WTC11 (cell line): ENCODE data around the gene HMGB4. TPM values are rescaled to one million over a fixed set of nuclear protein-coding genes. Genes with fewer than 3 reads are reported as not detected.

Experiments used
- ATAC-seq: fragments of 200-7000 bp; cut with Tn5 transposase; 2 replicates; pipeline ENCODE4 v1.10.0; 2021; ENCODE audit warnings: mild to moderate bottlenecking, moderate library complexity
- CTCF ChIA-PET: fragments of 300-600 bp; sonication (Branson Sonifier 250); formaldehyde crosslinking; loops from one replicate; lab custom pipeline; 2021; ENCODE audit warnings: antibody characterized with exemption; lab: Charles Lee
- POLR2A ChIA-PET: fragments of 350-600 bp; sonication (Branson Sonifier 250); formaldehyde crosslinking; loops from one replicate; lab custom pipeline; 2021; ENCODE audit warnings: antibody characterized with exemption; lab: Charles Lee
- DNase-seq: peaks from one replicate; pipeline ENCODE4 v3.0.0; 2021; ENCODE audit warnings: low spot score
- H3K27ac Mint-ChIP-seq: 2 replicates; pipeline ENCODE4 v1.8.0; 2021; ENCODE audit warnings: mixed read lengths
- H3K27me3 Mint-ChIP-seq: 2 replicates; pipeline ENCODE4 v1.8.0; 2021; ENCODE audit warnings: low read depth, mild to moderate bottlenecking, moderate library complexity, mixed read lengths
- H3K36me3 Mint-ChIP-seq: 2 replicates; pipeline ENCODE4 v1.8.0; 2021; ENCODE audit warnings: mixed read lengths
- H3K4me1 Mint-ChIP-seq: 2 replicates; pipeline ENCODE4 v1.8.0; 2022; ENCODE audit warnings: mixed read lengths
- H3K4me3 Mint-ChIP-seq: 2 replicates; pipeline ENCODE4 v1.8.0; 2021; ENCODE audit warnings: mild to moderate bottlenecking, moderate library complexity, mixed read lengths
- H3K9me3 Mint-ChIP-seq: 2 replicates; pipeline ENCODE4 v1.8.0; 2021; ENCODE audit warnings: mixed read lengths
- FOXP1 ChIP-seq: sonication (generic); formaldehyde crosslinking; IDR thresholded peaks from 2 replicates; pipeline ENCODE4 v1.8.0; 2022; ENCODE audit warnings: missing genetic modification reagents, mild to moderate bottlenecking, moderate library complexity, borderline replicate concordance
- GTF2I ChIP-seq: fragments of 250-450 bp; sonication (Bioruptor Pico); conservative IDR thresholded peaks from 2 replicates; pipeline ENCODE4 v1.4.0; 2021; ENCODE audit warnings: mild to moderate bottlenecking
- IRF2 ChIP-seq: sonication (generic); formaldehyde crosslinking; IDR thresholded peaks from 2 replicates; pipeline ENCODE4 v1.8.0; 2022; ENCODE audit warnings: low read depth, missing genetic modification reagents, borderline replicate concordance
- JAZF1 ChIP-seq: fragments of 250-450 bp; sonication (Bioruptor Pico); IDR thresholded peaks from 2 replicates; pipeline ENCODE4 v1.9.0; 2021; ENCODE audit warnings: moderate library complexity, mild to moderate bottlenecking, inconsistent platforms
- MYBL2 ChIP-seq: sonication (generic); formaldehyde crosslinking; IDR thresholded peaks from 2 replicates; pipeline ENCODE4 v1.8.1; 2023; ENCODE audit warnings: mild to moderate bottlenecking, moderate library complexity, missing genetic modification reagents
- NR1H2 ChIP-seq: sonication (generic); formaldehyde crosslinking; IDR thresholded peaks from 2 replicates; pipeline ENCODE4 v1.9.0; 2021; ENCODE audit warnings: mild to moderate bottlenecking, moderate library complexity, missing genetic modification reagents
- NR3C1 ChIP-seq: sonication (generic); formaldehyde crosslinking; conservative IDR thresholded peaks from 2 replicates; pipeline ENCODE4 v1.8.1; 2023; ENCODE audit warnings: low read depth, mild to moderate bottlenecking, missing genetic modification reagents
- PRRX2 ChIP-seq: fragments of 250-450 bp; sonication (Bioruptor Pico); IDR thresholded peaks from 2 replicates; pipeline ENCODE4 v1.8.0; 2021; ENCODE audit warnings: mild to moderate bottlenecking
- TP53 ChIP-seq: sonication (generic); formaldehyde crosslinking; IDR thresholded peaks from 2 replicates; pipeline ENCODE4 v1.8.1; 2023; ENCODE audit warnings: mild to moderate bottlenecking, missing genetic modification reagents
- ZBTB21 ChIP-seq: sonication (generic); formaldehyde crosslinking; IDR thresholded peaks from 2 replicates; pipeline ENCODE4 v1.8.1; 2023; ENCODE audit warnings: mild to moderate bottlenecking, missing genetic modification reagents, borderline replicate concordance
- ZNF121 ChIP-seq: sonication (generic); formaldehyde crosslinking; IDR thresholded peaks from 2 replicates; pipeline ENCODE4 v1.8.0; 2023; ENCODE audit warnings: missing genetic modification reagents
- ZNF219 ChIP-seq: sonication (generic); formaldehyde crosslinking; IDR thresholded peaks from 2 replicates; pipeline ENCODE4 v1.8.0; 2023; ENCODE audit warnings: missing genetic modification reagents, mild to moderate bottlenecking, borderline replicate concordance
- ZNF396 ChIP-seq: fragments of 250-450 bp; sonication (Bioruptor Pico); IDR thresholded peaks from 2 replicates; pipeline ENCODE4 v1.8.0; 2021; ENCODE audit warnings: mild to moderate bottlenecking, moderate library complexity, borderline replicate concordance
- ZNF423 ChIP-seq: fragments of 250-450 bp; sonication (Bioruptor Pico); IDR thresholded peaks from 2 replicates; pipeline ENCODE4 v2.1.2; 2022; ENCODE audit warnings: mild to moderate bottlenecking, moderate library complexity
- total RNA-seq: library from RNA; stranded (reverse); gene quantifications from 3 replicates; pipeline ENCODE4 v1.2.3, GENCODE V29; 2021
- TF ChIP-seq, protein P1 (sequence below): sonication (generic); formaldehyde crosslinking; conservative IDR thresholded peaks from 2 replicates; pipeline ENCODE4 v1.8.1; 2023; ENCODE audit warnings: mild to moderate bottlenecking, low read depth, missing genetic modification reagents, moderate library complexity
- TF ChIP-seq, protein P2 (sequence below): sonication (generic); formaldehyde crosslinking; IDR thresholded peaks from 2 replicates; pipeline ENCODE4 v1.8.1; 2023; ENCODE audit warnings: mild to moderate bottlenecking, missing genetic modification reagents
- TF ChIP-seq, protein P3 (sequence below): sonication (generic); formaldehyde crosslinking; IDR thresholded peaks from 2 replicates; pipeline ENCODE4 v1.8.1; 2022; ENCODE audit warnings: low read depth, missing genetic modification reagents, borderline replicate concordance
- TF ChIP-seq, protein P4 (sequence below): sonication (generic); formaldehyde crosslinking; IDR thresholded peaks from 2 replicates; pipeline ENCODE4 v1.8.0; 2023; ENCODE audit warnings: missing genetic modification reagents
- TF ChIP-seq, protein P5 (sequence below): fragments of 250-450 bp; sonication (Bioruptor Pico); IDR thresholded peaks from 2 replicates; pipeline ENCODE4 v1.9.0; 2021; ENCODE audit warnings: mild to moderate bottlenecking
- TF ChIP-seq, protein P6 (sequence below): fragments of 200-600 bp; IDR thresholded peaks from 2 replicates; pipeline ENCODE4 v1.8.0; 2022; ENCODE audit warnings: antibody characterized with exemption
- TF ChIP-seq, protein P7 (sequence below): sonication (generic); formaldehyde crosslinking; IDR thresholded peaks from 2 replicates; pipeline ENCODE4 v1.8.0; 2022; ENCODE audit warnings: mild to moderate bottlenecking, missing genetic modification reagents

HMGB4 gene
- total RNA-seq, 1 experiment from 2014 or later: not detected

DNA sequence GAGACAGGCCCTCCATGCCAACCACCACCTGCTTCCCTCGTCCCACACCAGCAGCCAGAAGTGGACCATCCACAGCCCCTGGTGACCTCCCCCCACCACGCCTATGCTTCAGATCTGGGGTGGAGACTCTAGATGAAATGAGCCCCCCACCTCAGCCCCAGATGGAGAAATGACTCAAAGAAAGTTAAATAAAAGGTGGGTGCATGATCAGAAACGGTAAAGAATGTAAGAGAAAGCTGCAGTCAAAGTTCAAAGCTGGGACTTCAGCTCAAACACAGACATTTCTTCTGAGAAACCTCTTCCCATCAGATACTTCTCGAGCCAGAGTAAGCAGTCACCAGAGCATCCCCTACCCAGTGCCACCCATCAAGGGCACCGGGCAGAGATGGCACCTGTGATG is 43.1 kb upstream of the HMGB4 start:
- ATAC-seq: no peak
- no peak overlapping the region for H3K4me3 Mint-ChIP-seq
- H3K27me3 Mint-ChIP-seq: no peaks in the 10 kb centered on the region
- ChIA-PET POLR2A (no interaction called here), CTCF (no interaction called here)
- TF ChIP-seq ZNF219: no peak
- TF ChIP-seq ZBTB21 (CRISPR knock-in tag): no peak
- TF ChIP-seq, protein P1, sequence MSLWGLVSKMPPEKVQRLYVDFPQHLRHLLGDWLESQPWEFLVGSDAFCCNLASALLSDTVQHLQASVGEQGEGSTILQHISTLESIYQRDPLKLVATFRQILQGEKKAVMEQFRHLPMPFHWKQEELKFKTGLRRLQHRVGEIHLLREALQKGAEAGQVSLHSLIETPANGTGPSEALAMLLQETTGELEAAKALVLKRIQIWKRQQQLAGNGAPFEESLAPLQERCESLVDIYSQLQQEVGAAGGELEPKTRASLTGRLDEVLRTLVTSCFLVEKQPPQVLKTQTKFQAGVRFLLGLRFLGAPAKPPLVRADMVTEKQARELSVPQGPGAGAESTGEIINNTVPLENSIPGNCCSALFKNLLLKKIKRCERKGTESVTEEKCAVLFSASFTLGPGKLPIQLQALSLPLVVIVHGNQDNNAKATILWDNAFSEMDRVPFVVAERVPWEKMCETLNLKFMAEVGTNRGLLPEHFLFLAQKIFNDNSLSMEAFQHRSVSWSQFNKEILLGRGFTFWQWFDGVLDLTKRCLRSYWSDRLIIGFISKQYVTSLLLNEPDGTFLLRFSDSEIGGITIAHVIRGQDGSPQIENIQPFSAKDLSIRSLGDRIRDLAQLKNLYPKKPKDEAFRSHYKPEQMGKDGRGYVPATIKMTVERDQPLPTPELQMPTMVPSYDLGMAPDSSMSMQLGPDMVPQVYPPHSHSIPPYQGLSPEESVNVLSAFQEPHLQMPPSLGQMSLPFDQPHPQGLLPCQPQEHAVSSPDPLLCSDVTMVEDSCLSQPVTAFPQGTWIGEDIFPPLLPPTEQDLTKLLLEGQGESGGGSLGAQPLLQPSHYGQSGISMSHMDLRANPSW (CRISPR knock-in tag): no peak
- no peak for TF ChIP-seq GTF2I (CRISPR knock-in tag)
- TF ChIP-seq, protein P2, sequence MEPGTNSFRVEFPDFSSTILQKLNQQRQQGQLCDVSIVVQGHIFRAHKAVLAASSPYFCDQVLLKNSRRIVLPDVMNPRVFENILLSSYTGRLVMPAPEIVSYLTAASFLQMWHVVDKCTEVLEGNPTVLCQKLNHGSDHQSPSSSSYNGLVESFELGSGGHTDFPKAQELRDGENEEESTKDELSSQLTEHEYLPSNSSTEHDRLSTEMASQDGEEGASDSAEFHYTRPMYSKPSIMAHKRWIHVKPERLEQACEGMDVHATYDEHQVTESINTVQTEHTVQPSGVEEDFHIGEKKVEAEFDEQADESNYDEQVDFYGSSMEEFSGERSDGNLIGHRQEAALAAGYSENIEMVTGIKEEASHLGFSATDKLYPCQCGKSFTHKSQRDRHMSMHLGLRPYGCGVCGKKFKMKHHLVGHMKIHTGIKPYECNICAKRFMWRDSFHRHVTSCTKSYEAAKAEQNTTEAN (CRISPR knock-in tag): no peak
- no peak for TF ChIP-seq IRF2 (CRISPR knock-in tag)
- peaks cover 7% of the 10 kb centered on the region for H3K36me3 Mint-ChIP-seq
- no peak overlapping the region for H3K27ac Mint-ChIP-seq
- H3K4me1 Mint-ChIP-seq: no peaks in the 10 kb centered on the region
- no peaks in the 10 kb centered on the region for H3K9me3 Mint-ChIP-seq
- no peak for DNase-seq

DNA sequence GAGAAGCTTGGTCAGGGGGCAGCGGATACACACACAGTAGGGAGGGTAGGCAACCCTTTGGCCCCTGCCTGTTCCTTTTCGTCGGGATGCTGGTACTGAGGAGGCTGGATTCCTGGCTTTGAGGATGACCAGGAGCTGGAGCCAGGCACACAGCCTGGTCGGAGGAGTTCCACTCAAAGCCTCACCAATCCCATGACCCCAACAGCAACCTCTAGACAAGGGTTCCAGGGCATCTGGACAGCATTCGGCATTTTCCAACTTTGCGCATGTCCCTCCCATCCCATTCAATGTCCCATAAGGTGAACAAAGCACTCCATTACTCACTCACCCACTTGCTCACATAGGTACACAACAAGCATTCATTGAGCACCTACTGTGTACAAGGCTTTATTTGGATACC is 42.6 kb upstream of the HMGB4 start:
- TF ChIP-seq, protein P3, sequence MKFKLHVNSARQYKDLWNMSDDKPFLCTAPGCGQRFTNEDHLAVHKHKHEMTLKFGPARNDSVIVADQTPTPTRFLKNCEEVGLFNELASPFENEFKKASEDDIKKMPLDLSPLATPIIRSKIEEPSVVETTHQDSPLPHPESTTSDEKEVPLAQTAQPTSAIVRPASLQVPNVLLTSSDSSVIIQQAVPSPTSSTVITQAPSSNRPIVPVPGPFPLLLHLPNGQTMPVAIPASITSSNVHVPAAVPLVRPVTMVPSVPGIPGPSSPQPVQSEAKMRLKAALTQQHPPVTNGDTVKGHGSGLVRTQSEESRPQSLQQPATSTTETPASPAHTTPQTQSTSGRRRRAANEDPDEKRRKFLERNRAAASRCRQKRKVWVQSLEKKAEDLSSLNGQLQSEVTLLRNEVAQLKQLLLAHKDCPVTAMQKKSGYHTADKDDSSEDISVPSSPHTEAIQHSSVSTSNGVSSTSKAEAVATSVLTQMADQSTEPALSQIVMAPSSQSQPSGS (CRISPR knock-in tag): no peak
- TF ChIP-seq, protein P4, sequence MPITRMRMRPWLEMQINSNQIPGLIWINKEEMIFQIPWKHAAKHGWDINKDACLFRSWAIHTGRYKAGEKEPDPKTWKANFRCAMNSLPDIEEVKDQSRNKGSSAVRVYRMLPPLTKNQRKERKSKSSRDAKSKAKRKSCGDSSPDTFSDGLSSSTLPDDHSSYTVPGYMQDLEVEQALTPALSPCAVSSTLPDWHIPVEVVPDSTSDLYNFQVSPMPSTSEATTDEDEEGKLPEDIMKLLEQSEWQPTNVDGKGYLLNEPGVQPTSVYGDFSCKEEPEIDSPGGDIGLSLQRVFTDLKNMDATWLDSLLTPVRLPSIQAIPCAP (CRISPR knock-in tag): no peak
- TF ChIP-seq, protein P1 (CRISPR knock-in tag): no peak
- TF ChIP-seq TP53: no peak
- TF ChIP-seq, protein P5, sequence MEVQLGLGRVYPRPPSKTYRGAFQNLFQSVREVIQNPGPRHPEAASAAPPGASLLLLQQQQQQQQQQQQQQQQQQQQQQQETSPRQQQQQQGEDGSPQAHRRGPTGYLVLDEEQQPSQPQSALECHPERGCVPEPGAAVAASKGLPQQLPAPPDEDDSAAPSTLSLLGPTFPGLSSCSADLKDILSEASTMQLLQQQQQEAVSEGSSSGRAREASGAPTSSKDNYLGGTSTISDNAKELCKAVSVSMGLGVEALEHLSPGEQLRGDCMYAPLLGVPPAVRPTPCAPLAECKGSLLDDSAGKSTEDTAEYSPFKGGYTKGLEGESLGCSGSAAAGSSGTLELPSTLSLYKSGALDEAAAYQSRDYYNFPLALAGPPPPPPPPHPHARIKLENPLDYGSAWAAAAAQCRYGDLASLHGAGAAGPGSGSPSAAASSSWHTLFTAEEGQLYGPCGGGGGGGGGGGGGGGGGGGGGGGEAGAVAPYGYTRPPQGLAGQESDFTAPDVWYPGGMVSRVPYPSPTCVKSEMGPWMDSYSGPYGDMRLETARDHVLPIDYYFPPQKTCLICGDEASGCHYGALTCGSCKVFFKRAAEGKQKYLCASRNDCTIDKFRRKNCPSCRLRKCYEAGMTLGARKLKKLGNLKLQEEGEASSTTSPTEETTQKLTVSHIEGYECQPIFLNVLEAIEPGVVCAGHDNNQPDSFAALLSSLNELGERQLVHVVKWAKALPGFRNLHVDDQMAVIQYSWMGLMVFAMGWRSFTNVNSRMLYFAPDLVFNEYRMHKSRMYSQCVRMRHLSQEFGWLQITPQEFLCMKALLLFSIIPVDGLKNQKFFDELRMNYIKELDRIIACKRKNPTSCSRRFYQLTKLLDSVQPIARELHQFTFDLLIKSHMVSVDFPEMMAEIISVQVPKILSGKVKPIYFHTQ (CRISPR knock-in tag): no peak
- TF ChIP-seq PRRX2 (CRISPR knock-in tag): no peak
- TF ChIP-seq ZNF423 (CRISPR knock-in tag): no peak
- TF ChIP-seq NR1H2 (CRISPR knock-in tag): no peak
- TF ChIP-seq, protein P6, sequence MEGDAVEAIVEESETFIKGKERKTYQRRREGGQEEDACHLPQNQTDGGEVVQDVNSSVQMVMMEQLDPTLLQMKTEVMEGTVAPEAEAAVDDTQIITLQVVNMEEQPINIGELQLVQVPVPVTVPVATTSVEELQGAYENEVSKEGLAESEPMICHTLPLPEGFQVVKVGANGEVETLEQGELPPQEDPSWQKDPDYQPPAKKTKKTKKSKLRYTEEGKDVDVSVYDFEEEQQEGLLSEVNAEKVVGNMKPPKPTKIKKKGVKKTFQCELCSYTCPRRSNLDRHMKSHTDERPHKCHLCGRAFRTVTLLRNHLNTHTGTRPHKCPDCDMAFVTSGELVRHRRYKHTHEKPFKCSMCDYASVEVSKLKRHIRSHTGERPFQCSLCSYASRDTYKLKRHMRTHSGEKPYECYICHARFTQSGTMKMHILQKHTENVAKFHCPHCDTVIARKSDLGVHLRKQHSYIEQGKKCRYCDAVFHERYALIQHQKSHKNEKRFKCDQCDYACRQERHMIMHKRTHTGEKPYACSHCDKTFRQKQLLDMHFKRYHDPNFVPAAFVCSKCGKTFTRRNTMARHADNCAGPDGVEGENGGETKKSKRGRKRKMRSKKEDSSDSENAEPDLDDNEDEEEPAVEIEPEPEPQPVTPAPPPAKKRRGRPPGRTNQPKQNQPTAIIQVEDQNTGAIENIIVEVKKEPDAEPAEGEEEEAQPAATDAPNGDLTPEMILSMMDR: no peak
- TF ChIP-seq ZNF121 (CRISPR knock-in tag): no peak
- no peak for TF ChIP-seq JAZF1 (CRISPR knock-in tag)
- no peak for TF ChIP-seq NR3C1 (CRISPR knock-in tag)
- no peak for TF ChIP-seq IRF2 (CRISPR knock-in tag)
- no peak for TF ChIP-seq FOXP1 (CRISPR knock-in tag)
- TF ChIP-seq MYBL2: no peak
- TF ChIP-seq, protein P7, sequence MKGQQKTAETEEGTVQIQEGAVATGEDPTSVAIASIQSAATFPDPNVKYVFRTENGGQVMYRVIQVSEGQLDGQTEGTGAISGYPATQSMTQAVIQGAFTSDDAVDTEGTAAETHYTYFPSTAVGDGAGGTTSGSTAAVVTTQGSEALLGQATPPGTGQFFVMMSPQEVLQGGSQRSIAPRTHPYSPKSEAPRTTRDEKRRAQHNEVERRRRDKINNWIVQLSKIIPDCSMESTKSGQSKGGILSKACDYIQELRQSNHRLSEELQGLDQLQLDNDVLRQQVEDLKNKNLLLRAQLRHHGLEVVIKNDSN (CRISPR knock-in tag): no peak
- no peak for TF ChIP-seq ZNF396 (CRISPR knock-in tag)
- no peak for ATAC-seq
- H3K4me3 Mint-ChIP-seq: no peak overlapping the region
- no peak for DNase-seq
- H3K36me3 Mint-ChIP-seq: peaks cover 9% of the 10 kb centered on the region
- ChIA-PET CTCF (no interaction called here), POLR2A (no interaction called here)
- no peaks in the 10 kb centered on the region for H3K27me3 Mint-ChIP-seq
- no peaks in the 10 kb centered on the region for H3K4me1 Mint-ChIP-seq
- no peaks in the 10 kb centered on the region for H3K9me3 Mint-ChIP-seq
- H3K27ac Mint-ChIP-seq: no peak overlapping the region
